Measurements from ENCODE around the gene PIK3IP1.
A peak's percentile ranks its signal among the peaks of the same experiment; 100 is the strongest.
"Not testable (repeated sequence)": the region's sequence is repeated elsewhere in the genome, so short reads cannot be mapped to it uniquely, and the experiment has no call there.

Gene PIK3IP1

DNA sequence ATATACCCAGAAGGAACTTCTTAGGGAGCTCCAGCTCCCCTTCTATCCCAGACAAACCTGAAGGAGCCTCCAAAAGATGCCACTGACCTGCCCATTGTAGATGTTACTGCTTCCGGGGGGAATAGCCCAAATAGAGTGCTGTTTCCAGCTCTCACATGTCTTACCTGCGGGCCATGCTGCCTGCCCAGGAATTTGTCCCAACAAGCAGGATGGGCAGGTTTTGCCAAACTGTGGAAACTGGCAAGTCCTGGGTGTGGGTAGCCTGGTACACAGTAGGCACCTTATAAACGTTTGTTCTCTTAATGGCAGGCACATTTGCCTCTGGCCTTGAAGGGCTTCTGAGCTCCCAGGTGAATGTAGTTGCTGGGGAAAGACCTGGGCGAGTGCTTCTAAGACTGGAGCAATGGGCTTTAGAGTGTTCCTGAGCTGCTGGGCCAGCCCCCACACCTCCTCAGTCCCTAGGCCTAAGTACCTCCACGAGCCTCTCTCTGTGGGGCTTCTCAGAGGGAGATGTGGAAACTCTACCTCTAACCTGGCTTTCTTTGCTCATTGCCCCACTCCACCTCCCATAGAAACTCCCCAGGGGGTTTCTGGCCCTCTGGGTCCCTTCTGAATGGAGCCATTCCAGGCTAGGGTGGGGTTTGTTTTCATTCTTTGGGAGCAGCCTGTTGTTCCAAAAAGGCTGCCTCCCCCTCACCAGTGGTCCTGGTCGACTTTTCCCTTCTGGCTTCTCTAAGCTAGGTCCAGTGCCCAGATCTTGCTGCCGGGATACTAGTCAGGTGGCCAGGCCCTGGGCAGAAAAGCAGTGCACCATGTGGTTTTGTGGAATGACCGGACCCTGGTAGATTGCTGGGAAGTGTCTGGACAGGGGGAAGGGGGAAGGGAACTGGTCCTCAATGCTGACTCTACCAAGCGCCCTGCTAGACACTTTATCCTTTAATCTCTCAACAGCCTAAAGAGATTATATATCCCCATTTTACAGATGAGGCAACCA, 43.0 kb downstream of the PIK3IP1 start:
- DNase-seq (ENCODE audit: low spot score), result peak; percentile 60

DNA sequence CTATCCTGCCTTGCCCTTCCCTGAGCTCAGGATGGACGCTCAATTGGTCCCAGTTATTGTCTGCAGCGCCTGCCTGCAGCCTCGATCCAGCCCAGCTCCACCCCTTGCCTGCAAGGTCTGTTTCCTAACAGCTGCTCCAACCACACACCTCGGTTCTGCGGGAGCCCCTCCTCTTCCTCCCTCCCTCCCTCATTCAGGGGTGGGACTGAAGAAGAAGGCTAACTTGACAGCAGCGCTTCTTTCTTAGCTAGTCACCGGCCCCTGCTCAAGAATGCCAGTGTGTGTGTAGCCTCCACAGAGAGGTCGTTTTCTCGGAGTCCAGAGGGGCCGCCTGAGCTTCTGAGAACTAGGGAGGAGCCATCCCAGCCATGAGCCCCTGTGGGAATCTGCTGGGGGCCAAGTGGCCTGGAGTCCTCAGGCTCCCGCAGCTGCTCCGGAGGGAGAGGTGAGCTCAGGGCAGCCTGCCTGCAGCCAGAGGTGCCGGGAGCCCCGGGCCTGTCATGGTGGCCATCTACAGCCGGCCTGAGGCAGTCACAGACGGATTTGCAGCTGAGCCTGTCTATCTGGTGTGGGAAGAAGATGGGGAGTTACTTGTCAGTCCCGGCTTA, 44.0 kb downstream of the PIK3IP1 start:
- peak; percentile 79 for DNase-seq (ENCODE audit: low spot score)

DNA sequence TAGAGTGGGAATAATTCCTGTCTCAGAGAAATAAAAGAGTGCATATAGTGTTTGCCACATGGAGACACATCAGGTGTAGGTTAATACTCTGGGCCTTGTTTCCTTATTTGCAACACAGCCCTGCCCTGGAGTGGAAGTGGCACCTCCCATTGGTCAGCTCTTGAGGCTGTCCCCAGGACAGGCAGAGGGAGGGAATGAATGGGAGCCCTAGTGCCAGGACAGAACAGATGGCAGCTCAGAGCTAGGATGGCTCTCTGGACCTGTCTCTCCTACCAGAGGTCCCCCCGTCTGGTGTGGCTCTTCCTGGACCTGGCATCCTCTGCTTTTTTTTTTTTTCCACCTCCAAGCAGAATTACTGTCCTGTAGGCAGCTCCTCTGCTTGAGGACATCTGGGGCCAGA, 44.6 kb downstream of the PIK3IP1 start:
- DNase-seq (ENCODE audit: low spot score), result no peak

- DNase-seq (ENCODE audit: low spot score), result no peak
Measured at GRCh38 chr22:31246687-31247086, 45.6 kb downstream of the PIK3IP1 start.

DNA sequence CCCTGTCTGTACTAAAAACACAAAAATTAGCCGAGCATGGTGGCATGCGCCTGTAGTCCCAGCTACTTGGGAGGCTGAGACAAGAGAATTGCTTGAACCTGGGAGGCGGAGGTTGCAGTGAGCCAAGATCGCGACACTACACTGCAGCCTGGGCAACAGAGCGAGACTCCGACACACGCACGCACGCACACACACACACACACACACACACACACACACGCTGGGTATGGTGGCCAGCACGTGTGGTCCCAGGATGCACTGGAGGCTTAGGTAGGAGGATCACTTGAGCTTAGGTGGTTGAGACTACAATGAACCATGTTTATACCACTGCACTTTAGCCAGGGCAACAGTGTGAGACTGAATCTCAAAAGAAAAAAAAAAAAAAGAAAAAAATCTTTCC, 46.3 kb downstream of the PIK3IP1 start:
- not testable (repeated sequence) for DNase-seq (ENCODE audit: low spot score)

DNA sequence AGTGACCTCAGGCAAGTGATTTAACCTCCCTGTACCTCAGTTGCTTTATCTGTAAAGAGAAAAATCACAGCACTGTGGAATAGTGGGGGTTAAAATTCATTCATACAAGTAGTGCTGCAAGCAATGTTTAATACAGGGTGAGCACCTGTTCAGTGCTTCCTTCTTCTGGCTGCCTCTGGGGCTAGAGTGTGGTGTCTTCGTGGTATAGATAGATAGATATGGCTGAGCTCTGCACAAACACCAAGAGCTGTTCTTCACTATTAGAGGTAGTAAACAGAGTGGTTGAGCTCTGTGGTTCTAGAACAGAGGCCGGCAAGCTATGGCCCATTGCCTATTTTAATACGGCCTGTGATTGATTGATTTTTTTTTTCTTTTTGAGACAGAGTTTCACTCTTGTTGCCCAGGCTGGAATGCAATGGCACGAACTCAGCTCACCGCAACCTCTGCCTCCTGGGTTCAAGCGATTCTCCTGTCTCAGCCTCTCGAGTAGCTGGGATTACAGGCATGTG, 47.3 kb downstream of the PIK3IP1 start:
- DNase-seq (ENCODE audit: low spot score), result no peak

DNA sequence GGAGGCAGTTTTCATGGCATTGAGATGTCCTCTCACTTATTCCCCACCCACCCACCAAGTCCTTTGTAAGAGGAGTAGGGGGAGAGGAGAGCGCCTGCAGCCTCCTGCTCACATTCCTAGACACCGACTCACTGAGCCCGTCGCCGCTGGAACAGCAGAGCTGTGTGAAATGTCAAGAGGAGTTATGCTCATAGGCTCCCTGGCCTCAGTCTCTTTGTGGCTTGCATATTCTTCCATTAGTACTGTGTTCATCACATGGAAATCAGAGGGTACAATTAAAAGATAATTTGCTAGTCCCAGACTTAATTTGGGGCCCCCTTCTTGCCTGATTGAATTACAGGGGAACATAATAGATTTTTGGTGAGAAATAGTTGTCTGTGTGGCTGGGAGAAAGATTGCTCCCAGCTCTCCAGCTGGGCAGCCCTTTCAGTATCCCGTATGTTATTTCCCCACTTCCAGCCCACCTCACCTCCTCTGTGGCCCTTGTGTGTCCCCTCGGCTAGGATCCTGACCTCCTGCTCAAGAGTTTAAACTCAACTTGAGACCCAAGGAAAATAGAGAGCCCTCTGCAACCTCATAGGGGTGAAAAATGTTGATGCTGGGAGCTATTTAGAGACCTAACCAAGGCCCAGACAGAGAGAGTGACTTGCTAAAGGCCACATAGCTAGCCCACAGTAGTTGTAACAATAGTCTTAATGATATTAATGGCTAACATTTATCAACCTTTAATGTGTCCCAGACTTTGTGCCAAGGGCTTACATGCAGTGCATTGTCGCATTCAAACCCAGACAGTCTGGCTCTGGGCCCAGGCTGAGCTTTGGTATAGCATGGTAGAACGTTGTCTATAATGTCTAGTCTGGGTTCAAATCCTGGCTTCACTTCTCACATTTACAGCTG, 48.0 kb downstream of the PIK3IP1 start:
- no peak for DNase-seq (ENCODE audit: low spot score)

DNA sequence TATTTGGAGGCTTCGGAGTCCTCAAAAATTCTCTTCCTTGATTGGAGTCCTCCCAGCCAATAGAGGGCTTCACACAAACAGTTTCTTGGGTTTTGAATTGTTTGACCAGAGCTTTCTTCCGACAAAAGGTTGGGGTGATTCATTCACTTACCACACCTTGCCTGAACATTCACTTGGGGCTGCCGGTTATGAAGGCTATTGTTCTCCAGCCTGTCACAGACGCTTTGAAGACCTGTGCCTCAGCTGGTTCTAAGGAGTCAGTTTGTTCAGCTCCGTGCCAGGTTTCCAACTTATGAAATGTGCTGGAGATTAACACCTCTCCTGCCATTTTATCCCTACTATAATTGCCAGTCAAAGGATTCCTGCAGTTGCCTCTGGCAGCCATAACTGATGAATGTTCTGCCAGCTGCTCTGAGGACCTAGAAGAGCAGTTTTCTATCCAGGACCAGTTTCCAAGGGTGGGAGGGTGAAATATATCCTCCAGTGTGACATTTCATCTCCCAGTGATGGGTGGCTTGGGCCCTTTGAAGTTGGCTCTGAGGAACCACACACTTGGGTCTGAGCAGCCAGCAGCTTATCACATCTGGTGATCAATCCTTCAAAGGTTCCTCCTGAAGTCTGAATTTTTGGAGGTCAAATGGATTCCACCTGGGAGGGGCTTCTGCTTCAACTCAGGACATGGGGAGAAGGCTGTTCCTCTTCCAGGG, 48.8 kb downstream of the PIK3IP1 start:
- DNase-seq (ENCODE audit: low spot score), result no peak

DNA sequence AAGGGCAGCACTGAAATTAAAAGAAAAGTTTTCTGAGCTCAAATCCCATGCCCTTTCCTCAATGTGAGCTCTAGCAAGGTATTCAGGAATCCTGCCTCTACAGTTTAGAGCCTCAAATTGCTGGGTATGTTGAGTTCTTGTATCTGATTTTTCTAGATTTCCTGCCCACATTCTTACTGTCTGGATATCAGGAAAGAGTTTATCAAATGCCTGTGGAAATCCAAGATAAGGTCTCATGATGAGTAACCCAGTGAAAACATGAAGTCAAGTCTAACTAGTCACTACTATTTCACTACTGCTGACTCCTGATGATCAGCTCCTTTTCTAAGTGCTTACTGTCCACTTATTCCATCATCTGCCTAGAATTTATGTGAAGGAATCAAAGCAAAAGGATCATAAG, 50.4 kb downstream of the PIK3IP1 start:
- DNase-seq (ENCODE audit: low spot score), result no peak

DNA sequence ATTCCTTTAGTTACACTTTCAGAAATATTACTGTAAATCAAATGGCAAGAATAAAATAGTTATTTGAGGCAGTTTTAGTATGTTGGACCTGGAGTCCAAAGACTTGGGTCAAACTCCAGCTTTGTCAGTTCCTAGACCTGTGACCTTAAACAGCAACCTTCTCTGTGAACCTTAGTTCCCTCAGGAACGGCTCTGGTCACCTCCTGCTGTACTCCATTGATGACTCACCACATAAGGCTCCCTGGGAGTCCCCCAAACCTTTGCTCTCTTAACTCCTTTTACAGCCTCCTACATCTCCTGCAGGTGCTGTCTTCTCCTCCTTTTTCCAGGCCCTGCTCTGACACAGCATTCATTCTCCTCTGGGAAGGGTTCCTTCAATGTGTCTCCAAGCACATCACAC, 51.1 kb downstream of the PIK3IP1 start:
- no peak for DNase-seq (ENCODE audit: low spot score)

DNA sequence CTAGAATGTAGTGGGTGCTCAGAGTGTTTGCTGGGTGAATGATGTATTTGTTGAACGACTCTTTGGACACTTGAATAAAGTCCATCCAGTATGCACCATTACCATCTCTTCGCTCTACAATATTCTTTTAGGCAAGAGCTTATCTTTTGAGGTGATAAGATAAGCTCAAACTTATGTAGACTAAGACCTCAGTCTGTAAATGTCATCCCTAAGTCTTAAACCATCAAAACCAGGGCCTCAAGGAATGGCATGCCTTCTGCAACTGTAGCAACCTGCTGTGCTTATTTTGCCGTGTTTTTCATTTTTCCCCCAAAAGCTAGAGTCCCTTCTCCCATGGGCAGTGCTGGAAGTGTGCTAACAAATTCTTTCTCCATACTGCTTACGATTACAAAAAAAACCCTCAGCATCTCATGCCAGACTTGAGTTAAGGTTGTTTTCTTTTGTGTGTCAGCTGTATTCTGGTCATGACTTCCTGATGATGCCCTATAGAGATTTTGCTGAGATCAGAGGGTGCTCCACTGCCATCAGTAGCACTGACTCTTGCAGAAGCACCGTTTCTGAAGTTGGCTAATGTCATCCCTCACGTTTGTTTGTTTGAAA, 52.4 kb downstream of the PIK3IP1 start:
- no peak for DNase-seq (ENCODE audit: low spot score)

GRCh38 chr22:31238057-31238456, 54.2 kb downstream of the PIK3IP1 start:
- DNase-seq (ENCODE audit: low spot score), result no peak

DNA sequence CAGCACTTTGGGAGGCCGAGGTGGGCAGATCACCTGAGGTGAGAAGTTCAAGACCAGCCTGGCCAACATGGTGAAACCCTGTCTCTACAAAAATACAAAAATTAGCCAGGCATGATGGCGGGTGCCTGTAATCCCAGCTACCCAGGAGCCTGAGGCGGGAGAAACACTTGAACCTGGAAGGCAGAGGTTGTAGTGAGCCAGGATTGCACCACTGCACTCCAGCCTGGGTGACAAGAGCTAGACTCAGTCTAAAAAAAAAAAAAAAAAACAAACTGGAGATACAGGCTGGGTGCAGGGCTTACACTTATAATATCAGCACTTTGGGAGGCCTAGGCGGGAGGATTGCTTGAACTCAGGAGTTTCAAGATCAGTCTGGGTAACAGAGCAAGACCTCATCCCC, 56.2 kb downstream of the PIK3IP1 start:
- not testable (repeated sequence) for DNase-seq (ENCODE audit: low spot score)

DNA sequence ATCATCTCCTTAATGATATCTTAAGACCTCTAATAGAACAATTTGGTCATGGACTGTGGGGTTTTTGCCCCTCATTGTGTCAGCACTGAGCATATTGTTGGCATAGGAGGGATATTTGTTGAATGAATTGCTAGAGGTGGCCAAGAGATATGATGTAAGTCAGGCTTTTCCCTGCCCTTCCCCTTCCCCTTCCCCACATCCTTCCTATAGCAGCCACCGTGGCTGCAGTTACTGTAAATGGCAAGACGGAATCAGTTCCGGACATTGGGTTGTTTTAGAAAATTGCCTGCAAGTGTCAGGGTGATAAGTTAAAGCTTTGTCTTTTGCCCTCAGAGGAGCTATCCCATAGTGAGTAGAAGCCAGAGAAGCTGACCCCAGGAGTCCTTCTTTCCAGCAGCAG, 57.2 kb downstream of the PIK3IP1 start:
- DNase-seq (ENCODE audit: low spot score), result no peak

DNA sequence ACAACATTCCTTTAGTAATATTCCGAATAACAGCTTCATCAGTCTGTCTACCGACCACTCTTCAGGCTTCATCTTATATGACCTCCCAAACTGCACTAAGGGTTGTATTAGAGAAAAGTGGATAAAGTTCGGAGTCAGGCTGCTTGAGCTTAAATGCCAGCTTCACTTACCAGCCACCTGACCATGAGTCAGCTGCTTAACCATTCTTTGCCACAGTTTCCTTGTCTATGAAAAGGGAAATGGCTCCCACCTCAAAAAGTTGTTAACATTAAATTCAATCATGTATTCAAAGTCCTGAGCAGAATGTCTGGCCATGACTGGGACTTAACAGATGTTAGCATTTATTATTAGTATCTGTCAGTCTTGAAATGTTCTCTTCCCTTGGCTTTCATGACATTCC, 59.3 kb downstream of the PIK3IP1 start:
- no peak for DNase-seq (ENCODE audit: low spot score)

Data from Ammon's horn (tissue), 1 donor.